GM19193 (cell line): ENCODE data around the gene LRIG1.

ENCODE experiments used
- POLR2A ChIP-seq: IDR thresholded peaks from 4 replicates; pipeline ENCODE4 v1.6.1; 2011; ENCODE audit not compliant: insufficient read depth, insufficient read length; ENCODE audit errors: extremely low read depth

Gene LRIG1

DNA sequence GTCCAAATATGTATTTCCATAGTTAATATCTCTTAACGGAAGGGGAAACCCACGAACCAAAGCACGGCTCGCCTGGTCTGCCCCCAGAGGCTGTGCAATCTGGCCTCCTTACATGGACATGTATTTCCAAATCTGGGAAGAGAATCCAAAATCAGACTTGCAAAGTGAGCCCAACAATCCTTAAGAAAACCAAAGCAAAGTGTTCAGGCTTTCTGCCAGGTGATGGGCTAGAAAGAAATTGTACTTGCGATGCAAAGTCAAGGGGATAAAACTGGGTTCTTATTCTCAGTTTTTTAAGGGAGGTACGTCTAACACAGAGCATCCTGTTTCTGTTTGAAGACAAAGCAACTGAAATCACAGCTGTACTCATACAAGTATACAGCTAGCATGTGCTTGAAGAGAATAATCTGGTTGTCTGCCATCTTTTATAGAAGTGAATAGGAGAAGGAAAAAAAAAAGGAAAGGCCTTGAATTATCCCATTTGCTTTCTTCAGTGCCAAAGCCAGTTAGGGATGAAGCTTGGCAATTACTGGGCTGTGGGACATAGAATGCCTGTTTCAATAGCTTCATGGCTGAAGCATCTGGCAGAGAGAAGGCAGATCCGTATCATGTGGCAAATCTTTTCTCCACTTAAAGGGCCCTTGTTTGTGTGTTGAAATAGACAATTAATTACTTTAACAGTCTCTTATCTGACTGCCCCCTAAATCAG, 48.4 kb downstream of the LRIG1 start:
- TF ChIP-seq POLR2A: no peak

GRCh38 chr3:66451766-66452165, 49.1 kb downstream of the LRIG1 start:
- TF ChIP-seq POLR2A: no peak

DNA sequence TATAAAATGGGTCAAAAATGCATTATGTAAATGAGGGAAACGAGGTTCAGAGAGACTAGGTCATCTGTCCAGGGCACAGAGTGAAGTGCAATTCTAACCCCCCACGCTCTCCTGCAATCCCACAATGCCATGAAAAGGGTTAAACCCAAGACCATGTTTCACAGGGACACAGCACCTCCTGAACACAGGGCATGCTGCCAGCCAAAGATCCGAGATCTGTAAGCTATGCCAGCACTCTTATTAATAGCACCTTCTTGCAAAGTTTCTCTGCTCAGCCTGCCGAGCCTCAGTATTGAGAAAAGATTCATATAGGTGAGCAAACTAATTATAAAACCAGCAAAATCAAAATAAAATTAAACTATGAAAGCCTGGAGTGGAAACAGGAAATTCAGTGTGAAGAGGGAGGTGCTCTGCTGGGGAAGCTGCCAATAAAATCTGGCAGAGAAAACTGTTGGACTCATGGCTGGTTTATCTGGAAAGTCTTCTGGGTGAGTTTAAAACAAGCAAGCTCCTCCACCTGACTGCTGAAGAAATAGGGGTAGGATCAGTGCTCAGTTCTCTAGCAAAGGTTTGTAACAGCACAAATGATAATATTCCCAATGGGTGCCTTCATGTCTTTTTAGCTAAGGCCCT, 50.3 kb downstream of the LRIG1 start:
- TF ChIP-seq POLR2A: no peak

DNA sequence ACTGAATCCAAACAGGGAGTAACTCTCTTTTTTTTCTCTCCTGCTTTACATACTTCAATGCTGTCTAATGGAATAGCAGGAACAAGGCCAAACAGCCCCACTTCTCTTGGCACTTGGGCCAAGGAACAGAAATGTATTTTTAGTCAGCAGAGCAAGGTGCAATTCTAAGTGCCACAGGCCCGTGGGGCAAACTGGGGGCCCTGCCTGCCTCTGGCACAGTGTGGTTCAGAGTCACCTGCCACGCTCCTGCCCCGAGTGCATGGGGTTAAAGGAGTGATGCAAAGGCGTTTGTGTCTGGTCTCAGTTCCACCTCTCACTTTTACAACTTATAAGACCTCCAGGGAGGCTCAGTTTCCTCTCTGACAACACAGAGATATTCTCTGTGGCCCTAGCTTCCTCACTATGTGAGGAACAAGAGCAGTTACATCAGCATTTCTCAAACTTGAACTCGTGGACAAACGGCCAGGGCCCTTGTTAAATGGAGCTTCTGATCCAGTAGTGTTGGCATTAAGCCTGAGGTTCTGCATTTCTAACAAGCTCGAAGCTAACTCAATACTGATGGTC, 51.3 kb downstream of the LRIG1 start:
- no peak for TF ChIP-seq POLR2A

GRCh38 chr3:66444146-66444644, 56.6 kb downstream of the LRIG1 start:
- no peak for TF ChIP-seq POLR2A

- TF ChIP-seq POLR2A: no peak
Observed at GRCh38 chr3:66443118-66443803, 57.6 kb downstream of the LRIG1 start.

- no peak for TF ChIP-seq POLR2A
Observed at GRCh38 chr3:66442254-66443117, 58.3 kb downstream of the LRIG1 start.

GRCh38 chr3:66441692-66442091, 59.1 kb downstream of the LRIG1 start:
- no peak for TF ChIP-seq POLR2A

DNA sequence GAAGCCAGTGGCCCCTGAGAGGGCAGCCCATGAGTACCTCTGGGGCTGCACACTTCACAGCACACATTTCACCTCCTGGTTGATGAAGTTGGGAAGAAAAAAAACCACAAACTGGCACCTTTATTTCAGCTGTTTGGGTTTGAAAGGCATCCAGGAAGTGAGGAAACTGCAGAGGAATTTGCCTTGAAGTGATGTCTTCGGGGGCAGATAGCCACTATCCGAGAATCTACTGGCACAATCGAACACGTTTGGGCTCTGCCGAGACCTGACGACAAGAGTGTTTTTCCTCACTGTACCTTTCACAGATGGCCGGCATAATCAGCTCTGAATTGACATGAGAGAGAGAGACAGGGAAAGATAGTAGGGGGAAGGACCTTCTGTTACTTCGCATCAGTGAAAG, 59.7 kb downstream of the LRIG1 start:
- TF ChIP-seq POLR2A: no peak

DNA sequence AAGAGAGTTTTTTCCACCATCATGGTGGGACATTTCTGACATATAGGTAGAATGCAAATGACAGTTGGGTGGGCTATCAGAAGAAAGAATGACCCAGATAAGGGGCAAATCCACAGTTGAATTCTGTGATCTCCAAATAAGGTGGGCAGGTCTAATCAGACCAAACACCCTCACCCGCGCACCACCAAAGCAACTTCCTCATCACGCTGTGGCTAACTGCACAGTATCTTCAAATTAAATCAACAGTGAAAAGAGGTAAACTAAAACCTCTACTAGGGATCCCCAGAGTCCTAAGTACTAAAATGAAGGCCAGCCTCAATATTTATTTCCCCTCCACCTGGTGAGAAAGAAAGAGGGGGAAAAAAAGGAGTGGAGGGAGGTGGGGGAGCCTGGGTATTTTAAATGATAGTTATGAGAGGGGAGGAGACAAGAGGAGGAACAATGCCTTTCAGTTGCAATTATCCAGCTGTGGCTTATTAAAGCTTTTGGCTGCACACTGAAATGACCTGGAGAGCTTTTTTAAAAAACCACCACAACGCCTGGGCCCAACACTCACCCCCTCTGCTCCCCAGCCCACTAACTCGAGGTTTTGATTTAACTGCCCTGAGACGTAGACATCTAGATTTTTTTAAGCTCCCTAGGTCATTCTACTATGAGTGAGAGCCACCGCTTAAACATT, 61.0 kb downstream of the LRIG1 start:
- no peak for TF ChIP-seq POLR2A

DNA sequence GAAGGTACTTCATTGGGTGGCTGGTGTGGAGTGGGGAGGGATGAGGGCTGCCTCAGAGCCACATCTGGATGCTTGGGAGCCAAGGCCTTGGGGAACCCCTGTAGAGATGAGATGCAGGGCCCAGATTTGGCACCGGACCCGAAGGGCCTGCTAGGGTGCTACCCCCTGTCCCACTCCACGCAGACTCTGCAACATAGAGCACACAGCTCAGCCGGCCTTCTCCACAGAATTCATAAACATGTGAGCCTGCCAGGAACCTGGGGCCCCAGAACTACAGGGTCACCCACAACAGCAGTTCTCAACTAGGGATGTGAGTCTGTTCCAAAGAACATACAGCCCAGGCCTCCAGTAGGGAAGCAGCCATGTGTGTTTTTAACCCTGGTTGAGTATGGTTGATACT, 62.8 kb downstream of the LRIG1 start:
- no peak for TF ChIP-seq POLR2A

DNA sequence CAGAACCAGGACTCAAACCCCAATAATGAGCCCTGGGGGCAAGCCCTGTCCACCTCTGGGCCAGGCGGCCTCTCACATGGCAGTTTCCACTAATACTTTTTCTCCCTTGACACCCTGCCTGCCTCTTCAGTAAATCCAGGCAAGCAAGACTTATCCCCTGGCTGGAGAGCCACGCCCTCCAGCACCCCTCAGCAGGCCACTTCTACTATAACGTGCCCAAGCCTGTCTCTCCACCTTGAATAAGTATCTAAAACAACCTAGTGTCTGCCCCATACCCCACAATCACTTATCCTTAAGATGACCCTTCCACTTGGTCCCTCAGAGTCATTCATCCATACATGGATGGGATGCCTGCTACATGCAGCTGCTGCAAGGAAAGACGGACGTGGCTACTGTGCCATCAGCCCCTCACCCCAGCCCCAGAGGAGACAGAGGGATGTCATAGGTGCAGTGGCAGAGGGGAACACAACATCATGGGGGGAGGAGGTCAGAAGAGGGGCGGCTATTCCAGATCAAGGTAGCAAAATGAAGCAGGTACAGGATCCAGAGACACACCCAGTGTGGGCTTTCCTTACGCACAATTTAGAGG, 63.4 kb downstream of the LRIG1 start:
- TF ChIP-seq POLR2A: no peak

DNA sequence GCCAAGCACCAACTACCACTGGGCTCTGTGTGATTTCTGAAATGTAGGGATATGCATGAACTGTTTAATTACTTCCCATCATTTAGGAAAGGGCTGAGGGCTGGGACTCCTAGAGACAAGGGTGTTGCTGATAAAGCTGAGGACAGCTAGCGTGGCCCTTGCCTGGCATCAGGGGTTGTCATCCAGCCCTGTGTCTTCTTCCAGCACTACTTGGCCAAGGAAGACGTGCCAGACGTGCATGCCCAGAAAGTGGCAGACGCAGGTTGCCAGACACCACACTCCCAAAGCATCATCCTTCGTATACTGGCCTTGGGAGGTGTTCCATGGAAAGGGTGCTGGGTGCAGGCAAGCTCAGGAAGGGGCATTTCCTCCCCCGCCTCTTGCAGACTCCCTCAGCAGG, 64.8 kb downstream of the LRIG1 start:
- TF ChIP-seq POLR2A: no peak

DNA sequence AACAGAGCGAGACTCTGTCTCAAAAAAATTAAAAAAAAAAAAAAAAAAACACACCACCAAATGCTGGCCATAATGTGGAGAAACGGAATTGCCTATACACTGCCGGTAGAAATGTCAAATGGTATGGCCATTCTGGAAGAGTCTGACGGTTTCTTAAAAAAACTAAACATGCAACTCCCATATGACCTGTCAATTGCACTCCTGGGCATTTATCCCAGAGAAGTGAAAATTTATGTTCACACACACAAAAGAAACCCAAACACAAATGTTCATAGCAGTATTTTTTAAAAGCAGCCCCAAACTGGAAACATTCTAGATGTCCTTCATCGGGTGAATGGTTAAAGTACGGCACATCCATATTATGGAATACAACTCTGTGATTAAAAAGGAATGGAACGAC, 66.1 kb downstream of the LRIG1 start:
- no peak for TF ChIP-seq POLR2A
